ENCODE data around the gene VWF. TPM values are rescaled to one million over a fixed set of nuclear protein-coding genes. Genes with fewer than 3 reads are reported as not detected.

The VWF gene
- total RNA-seq, 1 donor from 2014 or later: 0.05 TPM

DNA sequence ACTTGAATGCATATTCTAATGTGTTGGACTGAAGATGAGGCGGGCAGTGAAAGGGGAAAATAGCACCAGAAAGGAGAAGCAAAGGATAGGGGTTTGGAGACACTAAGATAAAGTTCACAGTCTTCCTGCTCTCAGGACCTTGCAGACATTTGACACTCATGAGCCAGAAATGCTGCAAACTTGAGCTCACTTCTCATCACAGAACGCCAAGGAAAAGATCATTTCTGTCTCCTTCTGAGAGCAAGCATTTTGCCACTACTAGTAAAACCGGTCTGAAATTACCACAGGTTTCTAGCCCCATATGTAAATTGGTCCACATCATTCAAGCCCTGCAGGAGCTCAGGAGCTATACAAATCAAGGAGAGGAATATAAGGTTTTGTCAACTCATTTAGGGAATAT is 134.8 kb downstream of the VWF start:
- H3K4me3 Mint-ChIP-seq (ENCODE audit: unreplicated experiment): no peak overlapping the region
- H3K27ac Mint-ChIP-seq (ENCODE audit: unreplicated experiment): no peak overlapping the region
- no peaks in the 10 kb centered on the region for H3K36me3 Mint-ChIP-seq (ENCODE audit: low read depth)
- H3K27me3 Mint-ChIP-seq (ENCODE audit: low read depth): no peaks in the 10 kb centered on the region
- H3K9me3 Mint-ChIP-seq (ENCODE audit: low read depth): no peaks in the 10 kb centered on the region
- no peak for DNase-seq (ENCODE audit: low spot score)
- peaks cover 3% of the 10 kb centered on the region for H3K4me1 Mint-ChIP-seq (ENCODE audit: low read depth)
- TF ChIP-seq, protein P1, sequence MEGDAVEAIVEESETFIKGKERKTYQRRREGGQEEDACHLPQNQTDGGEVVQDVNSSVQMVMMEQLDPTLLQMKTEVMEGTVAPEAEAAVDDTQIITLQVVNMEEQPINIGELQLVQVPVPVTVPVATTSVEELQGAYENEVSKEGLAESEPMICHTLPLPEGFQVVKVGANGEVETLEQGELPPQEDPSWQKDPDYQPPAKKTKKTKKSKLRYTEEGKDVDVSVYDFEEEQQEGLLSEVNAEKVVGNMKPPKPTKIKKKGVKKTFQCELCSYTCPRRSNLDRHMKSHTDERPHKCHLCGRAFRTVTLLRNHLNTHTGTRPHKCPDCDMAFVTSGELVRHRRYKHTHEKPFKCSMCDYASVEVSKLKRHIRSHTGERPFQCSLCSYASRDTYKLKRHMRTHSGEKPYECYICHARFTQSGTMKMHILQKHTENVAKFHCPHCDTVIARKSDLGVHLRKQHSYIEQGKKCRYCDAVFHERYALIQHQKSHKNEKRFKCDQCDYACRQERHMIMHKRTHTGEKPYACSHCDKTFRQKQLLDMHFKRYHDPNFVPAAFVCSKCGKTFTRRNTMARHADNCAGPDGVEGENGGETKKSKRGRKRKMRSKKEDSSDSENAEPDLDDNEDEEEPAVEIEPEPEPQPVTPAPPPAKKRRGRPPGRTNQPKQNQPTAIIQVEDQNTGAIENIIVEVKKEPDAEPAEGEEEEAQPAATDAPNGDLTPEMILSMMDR (IDR thresholded peaks at IDR 0.05): no peak

DNA sequence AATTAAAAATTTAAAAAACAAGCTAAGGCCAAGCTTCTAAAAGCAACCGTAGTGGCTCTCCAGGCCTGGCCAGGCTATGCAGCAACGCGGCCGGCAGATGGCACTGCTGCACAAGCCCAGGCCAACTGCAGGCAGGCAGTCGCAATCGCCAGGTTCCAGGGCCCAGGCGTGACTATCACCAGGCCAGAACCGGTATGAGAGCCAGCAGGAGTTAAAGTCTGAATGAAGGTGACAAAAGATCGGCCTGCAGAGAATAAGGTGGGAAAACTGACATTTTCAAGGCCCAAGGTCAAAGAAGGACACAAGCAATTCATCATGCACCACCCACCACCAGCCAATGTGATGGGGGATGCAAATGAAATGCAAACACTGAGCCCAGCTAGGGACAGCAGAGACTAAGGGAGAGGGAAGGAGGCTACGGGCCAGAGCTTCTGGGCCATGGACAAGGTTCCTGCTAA is 135.8 kb downstream of the VWF start:
- H3K27me3 Mint-ChIP-seq (ENCODE audit: low read depth): no peaks in the 10 kb centered on the region
- no peaks in the 10 kb centered on the region for H3K36me3 Mint-ChIP-seq (ENCODE audit: low read depth)
- H3K4me1 Mint-ChIP-seq (ENCODE audit: low read depth): peaks cover 3% of the 10 kb centered on the region
- TF ChIP-seq, protein P1 (IDR thresholded peaks at IDR 0.05): peak; percentile 99
- no peak overlapping the region for H3K4me3 Mint-ChIP-seq (ENCODE audit: unreplicated experiment)
- H3K27ac Mint-ChIP-seq (ENCODE audit: unreplicated experiment): no peak overlapping the region
- no peaks in the 10 kb centered on the region for H3K9me3 Mint-ChIP-seq (ENCODE audit: low read depth)
- DNase-seq (ENCODE audit: low spot score): no peak

DNA sequence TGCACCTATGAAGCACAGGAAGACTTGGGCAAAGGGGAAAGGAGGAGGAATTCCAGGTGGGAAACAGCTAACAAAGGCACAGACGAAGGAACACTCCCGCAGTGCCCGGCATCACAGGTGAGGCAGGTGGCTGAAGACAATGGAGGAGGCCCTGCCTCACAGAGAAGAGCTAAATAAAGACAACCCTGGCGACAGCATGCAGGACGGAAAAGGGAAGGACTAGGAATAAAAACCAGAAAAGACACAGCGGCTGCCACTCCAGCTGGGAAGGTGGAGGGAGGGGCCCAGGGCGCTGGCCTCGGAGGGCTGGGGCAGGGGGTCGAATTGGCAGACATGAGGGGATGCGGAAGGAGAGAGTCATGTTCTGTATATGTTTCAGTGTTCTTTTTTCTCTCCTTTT is 136.4 kb downstream of the VWF start:
- no peaks in the 10 kb centered on the region for H3K36me3 Mint-ChIP-seq (ENCODE audit: low read depth)
- no peak overlapping the region for H3K27ac Mint-ChIP-seq (ENCODE audit: unreplicated experiment)
- DNase-seq (ENCODE audit: low spot score): no peak
- H3K4me3 Mint-ChIP-seq (ENCODE audit: unreplicated experiment): no peak overlapping the region
- TF ChIP-seq, protein P1 (IDR thresholded peaks at IDR 0.05): no peak
- H3K9me3 Mint-ChIP-seq (ENCODE audit: low read depth): no peaks in the 10 kb centered on the region
- peaks cover 3% of the 10 kb centered on the region for H3K4me1 Mint-ChIP-seq (ENCODE audit: low read depth)
- H3K27me3 Mint-ChIP-seq (ENCODE audit: low read depth): no peaks in the 10 kb centered on the region

DNA sequence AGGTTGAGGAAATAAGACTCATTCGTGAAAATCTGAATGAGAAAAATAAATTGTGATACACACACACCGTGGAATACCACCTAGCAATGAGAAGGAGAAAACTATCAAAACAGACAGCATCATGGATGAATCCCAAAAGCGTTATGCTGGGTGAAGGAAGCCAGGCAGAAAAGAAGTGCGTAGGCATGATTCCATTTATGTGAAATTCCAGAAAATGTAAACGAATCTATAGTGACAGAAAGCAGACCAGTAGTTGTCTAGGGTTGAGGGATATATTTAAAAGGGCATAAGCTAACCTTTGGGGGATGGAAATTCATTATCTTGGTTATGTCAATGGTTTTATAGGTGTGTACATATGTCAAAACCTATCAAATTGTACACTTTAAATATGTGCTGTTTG is 136.9 kb downstream of the VWF start:
- H3K27ac Mint-ChIP-seq (ENCODE audit: unreplicated experiment): no peak overlapping the region

DNA sequence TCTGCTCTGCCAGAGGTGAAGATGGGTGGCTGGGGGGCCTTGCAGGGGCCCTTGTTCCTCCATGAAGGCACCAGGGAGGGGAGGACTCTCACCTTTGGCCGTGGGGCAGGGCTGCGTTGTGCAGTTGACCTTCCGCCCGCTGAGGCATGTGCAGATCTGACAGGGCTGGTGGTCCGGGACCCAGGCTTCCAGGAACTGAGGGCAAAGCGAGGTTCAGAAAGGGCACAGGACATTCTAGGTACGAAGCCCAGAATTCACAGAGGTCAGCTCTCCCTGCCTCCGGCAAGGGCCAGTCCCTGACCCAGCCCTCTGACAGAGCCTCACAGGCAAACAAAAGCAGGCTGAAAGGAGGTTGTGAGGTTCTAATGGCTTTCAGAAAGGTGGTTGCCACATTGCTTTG is 139.0 kb downstream of the VWF start:
- Mint-ChIP-seq H3K27me3 (ENCODE audit: low read depth) (peaks cover 1% of the 10 kb centered on the region), H3K4me3 (ENCODE audit: unreplicated experiment) (no peak overlapping the region), H3K36me3 (ENCODE audit: low read depth) (no peaks in the 10 kb centered on the region), H3K27ac (ENCODE audit: unreplicated experiment) (no peak overlapping the region), H3K9me3 (ENCODE audit: low read depth) (peaks cover under 1% of the 10 kb centered on the region), H3K4me1 (ENCODE audit: low read depth) (peaks cover 3% of the 10 kb centered on the region)
- DNase-seq (ENCODE audit: low spot score): peak; percentile 92
- TF ChIP-seq, protein P1 (IDR thresholded peaks at IDR 0.05): no peak

More for the DNA sequence above, 136.9 kb downstream of the VWF start:
- H3K36me3 Mint-ChIP-seq (ENCODE audit: low read depth): no peaks in the 10 kb centered on the region
- TF ChIP-seq, protein P1 (IDR thresholded peaks at IDR 0.05): no peak
- no peaks in the 10 kb centered on the region for H3K9me3 Mint-ChIP-seq (ENCODE audit: low read depth)
- DNase-seq (ENCODE audit: low spot score): no peak
- no peak overlapping the region for H3K4me3 Mint-ChIP-seq (ENCODE audit: unreplicated experiment)
- no peaks in the 10 kb centered on the region for H3K27me3 Mint-ChIP-seq (ENCODE audit: low read depth)
- peaks cover 3% of the 10 kb centered on the region for H3K4me1 Mint-ChIP-seq (ENCODE audit: low read depth)

All from chondrocyte (in vitro differentiated cells).